Bone marrow (tissue), 2 donors: ENCODE measurements around the gene DDIT3.
A peak's percentile ranks its signal among the peaks of the same experiment; 100 is the strongest.

ENCODE experiments used
- DNase-seq, 2 donors: peaks; one replicate each; lab custom pipeline; 2025; lab: John Stamatoyannopoulos, UW

The DDIT3 gene

DNA sequence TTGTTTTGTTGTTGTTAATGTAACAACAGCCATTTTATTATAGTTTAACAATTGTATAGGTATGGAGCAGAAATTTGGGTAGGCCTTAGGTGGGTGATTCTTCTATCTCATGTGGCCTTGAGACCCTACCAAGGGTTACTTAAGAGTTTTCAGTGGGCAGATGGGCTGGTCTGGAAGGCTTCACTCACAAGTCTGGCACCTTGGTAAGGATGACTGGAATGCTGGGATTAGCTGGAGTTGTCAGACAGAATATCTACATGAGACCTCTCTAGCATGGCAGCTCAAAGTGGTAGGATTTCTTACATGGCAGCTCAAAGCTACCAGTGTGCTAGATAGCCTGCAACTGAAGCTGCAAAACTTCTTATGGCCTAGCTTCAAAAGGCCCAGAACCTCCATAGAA, 34.6 kb downstream of the DDIT3 start:
- no peak for DNase-seq

DNA sequence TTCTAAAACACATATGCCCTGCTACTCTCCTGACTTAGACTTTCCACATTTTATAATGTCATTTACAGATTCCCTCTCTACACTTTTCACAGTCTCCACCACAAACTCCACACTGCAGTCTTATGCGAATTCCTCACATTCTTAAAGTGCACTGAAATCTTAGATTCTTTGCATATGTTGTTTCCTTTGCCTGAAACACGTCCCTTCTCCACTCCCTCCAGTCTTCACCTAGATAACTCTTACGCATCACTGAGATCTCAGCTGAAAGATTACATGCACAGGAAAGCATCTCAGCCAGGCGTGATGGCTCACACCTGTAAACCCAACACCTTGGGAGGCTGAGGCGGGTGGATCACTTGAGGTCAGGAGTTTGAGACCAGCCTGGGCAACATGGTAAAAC, 36.8 kb downstream of the DDIT3 start:
- no peak for DNase-seq

DNA sequence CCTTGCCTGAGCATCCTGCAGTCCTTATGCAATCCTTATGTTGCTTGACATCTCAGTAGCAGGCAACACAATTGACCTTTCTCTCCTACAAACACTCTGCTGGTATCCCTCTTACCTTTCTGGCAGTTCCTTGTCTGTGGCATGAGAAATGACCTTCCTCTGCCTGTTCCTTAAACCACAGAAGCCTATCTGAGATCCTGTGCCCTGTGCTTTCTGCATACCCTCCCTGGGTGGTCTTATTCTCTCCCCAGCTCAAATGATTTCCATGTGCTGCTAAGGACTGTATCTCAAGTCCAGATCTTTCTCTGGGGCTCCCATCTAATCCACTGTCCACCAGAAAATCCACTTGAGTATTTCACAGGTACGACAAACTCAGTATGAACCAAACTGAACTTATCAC, 38.6 kb downstream of the DDIT3 start:
- no peak for DNase-seq

DNA sequence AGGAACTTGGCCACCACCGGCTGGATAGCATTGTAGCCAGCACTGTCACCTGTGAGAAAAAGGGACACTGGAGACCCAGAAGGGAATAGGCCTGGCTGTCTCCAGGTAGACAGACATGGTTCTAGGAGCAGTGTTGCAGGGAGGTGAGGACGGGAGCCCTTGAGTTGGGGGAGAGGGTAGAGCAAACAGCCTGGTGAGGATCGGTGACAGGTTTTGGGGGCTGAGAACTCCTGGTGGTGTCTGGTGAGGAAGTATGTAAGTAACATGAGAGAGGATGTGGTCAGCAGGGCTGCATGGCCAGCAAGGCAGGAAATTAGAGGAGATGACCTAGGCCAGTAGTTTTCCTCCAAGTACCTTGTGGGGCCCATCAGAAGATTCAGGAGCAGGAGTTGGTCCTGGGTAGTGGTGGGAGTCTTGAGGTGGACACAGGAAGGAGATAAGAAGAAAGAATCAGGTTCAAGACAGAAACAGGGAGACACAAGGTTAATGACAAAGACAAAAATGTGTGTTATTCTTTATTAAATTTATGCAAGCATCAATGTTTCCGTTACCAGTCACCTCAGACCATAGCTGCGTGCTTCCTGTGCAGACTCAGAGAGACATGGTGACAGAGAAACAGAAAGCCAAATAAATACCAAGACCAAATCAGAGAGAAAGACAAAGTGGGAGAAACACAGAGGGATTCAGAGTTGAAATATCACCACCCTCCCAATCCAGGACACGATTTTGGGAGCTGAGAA, 40.8 kb downstream of the DDIT3 start, which contains the start of gene ARHGAP9:
Gene ARHGAP9, minus strand, starts transcription at position 491 of the 740 bp plus-strand sequence. Its CDS starts 460 bp downstream, at position 31.
- peak in 1 of 2 donors; percentile 61 for DNase-seq

DNA sequence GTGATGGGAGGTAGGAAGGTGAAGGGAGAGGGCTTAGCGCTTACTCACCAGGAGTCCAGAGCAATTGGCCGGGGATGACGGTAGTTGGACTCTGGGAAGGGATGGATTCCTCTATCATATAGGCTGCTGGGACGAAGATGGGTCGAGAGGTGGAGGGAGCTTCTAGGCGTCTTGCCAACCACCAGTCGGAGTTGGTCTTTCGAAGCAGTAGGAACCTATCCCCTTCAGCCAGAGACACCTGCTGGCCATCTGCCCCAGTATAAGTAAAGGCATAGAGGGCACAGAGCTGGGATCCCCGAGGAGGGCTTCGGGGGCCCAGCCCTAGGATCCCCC, 41.3 kb downstream of the DDIT3 start:
- DNase-seq: no peak

DNA sequence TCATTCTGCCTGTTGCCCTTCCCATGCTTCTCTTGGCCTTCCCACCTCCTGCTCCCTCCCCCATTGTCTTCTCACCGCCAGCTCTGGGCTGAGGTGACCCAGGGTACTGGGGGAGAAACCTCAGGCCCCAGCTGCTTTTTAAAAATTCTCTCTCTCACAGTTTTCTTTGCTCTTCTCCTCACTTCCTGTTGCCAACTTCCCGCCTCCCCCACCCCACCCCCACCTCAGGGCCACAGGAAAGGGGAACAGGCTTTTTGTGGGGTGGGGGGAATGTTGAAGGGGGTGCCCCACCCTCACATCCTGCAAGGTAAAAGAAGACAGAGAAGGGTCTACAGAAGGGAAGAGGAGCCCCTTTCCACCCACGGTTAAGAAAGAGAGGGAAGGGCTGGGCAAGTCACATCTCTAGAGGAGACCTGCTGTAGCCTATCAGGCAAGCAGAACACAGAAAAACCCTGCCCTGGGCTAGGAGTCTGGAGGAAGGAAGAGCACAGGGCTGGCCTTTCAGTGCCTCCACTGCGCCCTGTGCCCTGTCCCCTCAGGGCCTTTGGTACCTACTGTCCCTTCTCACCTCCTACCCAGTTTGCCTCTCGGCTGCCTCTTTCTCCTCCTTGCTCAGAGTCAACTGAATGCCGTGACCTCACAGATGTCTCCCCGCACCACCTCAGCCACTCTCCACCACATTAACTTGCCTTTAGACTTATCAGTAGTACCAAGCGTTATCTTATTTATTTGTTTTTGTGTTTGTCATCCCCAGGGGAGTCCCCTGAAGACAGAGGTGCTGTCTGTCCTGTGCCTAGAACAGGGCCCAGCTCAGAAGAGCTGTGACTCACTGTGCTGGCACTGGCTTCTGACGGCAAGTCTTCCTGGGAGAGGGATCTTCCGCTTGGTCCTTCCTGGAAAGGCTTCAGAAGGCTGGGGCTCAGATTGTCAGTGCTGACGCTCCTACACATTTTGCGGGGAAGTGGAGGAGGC, 42.3 kb downstream of the DDIT3 start:
- DNase-seq: peak in 1 of 2 donors; percentile 15

DNA sequence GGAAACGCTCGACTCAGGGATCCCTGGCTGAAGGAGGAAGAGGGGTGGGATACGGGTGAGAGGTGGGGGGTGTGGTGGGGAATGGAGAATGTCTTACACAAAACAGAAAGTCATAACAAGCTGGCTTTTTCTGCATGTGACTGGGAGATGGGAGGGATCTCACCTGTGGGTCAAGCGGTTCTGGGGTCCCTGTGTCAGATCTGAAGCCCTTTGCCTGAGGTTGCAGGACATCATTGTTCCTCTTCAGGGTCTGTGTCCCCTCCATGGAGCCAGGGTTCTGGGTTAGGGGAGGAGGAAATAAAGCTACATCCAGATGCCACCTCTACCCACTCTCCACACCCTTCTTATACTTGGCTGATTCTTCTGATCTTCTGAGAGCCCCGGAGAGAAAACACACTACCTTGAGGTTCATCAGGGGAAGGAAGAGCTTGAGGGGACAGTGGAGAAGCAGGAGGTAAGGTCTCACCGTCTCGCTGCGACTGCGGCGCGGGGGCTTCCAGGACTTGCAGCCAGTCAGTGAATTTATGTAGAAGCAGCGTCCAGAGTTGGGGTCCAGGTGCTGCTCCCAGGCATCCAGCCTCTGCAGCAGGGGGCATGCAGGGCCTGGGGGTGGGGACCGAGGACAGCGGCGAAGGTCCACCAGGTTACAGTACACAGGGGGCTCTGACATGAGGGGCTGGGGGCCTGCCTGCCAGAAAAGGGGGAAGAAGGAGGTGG, 43.2 kb downstream of the DDIT3 start:
- DNase-seq: no peak

DNA sequence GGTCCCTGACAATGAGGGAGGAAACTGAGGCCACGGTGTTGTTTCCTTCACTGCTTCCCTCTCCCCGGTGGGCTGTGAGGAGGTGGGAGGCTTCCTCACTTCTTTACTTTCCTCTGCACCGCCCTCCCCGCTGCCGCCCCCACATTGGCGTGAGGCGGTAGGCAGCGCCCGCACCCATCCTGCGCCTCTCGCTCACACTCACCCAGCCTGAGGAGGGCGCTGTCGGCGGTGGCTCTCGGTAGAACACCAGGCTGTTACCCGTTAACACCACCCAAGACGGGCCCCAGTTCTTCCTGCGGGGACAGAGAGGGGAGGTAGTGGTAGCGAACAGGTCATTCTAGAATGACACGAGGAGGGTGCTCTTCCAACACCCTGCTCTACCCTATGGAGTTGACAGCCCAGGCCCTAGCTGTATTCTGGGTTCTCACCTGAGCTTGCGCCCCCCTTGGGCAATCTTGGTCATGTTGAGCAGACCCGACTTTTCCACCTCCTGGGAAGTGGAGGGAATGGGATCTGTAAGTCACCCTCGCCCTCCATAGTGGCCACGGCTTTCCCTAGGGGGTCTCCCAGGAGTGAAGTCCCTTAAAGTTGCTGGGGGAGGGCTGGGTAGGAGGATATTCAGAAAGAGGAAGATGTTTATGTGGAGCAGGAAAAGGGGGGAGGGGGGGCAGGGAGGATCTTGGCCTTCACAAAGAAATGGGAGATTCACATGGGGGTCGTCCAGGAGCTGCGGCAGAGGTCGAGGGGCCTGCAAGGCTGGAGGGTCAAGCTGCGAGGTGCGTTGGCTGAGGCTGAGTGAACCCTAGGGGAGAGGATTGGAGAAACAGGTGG, 43.9 kb downstream of the DDIT3 start:
- peak in 1 of 2 donors; percentile 42 for DNase-seq

DNA sequence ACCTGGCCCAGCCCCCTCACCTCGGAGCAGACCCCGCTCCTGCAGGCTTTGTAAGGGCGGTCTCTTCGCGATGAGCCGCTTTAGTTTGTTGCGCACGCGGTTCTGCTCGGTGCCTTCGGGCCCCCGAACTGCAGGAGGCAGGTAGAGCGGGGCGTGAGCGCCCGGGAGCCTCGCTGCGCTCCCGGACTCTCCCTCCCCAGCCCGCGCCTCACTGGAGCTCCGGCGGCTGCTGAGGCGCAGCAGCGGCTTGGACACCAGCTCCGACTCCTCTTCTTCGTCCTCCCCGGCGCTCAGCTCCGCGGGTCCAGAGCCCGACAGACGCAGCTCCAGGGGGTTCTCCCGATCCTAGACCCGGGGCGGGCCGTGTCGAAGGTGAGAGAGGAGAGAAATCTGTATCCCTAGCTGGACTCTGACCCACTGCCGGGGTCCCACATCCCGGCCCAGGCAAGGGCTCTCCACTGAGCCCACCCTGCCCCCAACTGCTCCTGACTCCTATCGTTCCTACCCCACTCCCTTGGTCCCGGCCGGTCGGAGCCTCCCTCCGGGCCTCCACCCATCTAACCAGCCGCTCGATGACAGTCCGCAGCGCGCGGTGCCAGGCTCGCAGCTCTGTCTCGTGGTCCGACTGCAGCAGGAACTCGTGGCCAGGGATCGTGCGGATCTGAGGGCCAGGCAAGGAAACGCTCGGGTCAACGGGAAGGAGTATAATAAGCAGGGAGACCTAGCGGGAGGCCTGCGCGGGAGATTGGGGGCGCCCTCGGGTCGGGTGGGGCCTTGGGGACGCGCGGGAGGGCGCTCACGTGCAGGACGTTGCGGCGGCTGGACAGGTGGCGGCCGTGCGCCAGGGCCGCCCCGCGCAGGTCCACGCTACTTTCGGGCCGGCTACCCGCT, 44.8 kb downstream of the DDIT3 start:
- no peak for DNase-seq

DNA sequence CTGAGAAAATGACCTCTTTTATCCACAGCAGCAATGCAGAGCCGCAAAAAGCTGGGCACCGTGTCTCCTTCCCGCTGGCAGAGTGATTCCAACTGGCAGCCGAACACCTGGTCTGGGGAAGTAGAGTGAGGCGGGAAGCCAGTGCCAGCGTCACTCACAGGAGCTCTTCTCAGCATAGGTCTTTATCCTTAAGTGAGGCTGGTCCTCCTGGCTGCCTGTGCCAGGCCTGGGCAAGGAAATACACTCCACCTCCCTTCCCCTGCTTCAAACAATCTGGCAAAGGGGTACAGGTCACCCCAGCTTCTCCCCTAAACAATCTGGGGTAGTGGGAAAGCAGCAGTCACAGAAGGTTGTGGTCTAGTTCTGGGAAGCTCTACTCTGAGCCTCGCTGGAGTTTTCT, 45.5 kb downstream of the DDIT3 start:
- DNase-seq: no peak

DNA sequence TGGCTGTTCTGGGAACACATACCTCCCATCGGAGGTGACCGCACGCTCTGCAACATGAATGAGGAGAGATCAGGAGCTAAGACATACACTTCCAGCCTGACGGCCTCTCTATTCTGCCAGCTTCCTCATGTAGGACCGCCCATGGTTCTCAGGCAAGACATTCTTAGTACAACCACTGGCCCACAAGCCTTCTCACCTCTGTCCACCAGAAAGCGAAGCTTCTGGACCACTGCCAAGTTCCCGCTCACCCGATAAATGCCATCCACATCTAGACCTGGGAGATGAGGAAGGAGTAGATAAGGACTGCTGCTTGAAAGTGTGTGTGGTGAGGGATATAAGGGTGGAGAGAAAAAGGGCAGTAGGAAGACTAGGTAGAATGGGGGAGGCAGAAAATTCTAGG, 45.9 kb downstream of the DDIT3 start:
- DNase-seq: no peak

DNA sequence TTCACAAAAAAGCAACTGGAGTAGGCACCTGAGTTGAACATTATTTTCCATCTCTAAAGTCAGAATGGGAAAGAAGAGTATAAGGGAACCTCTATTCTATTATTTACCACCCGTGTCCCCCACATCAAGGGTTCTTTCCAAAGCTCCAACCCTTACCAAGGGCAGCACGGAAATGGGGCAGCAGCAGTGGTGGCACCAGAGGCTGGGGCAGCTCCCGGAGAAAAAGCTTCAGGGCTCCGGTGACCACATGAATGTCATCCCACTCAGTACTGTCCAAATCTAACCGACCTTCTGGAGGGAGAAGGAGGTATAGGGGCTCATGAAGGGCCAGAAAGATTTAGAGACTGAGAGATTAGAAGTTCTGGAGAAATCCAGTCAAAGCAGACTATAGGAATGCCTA, 46.4 kb downstream of the DDIT3 start:
- DNase-seq: no peak

DNA sequence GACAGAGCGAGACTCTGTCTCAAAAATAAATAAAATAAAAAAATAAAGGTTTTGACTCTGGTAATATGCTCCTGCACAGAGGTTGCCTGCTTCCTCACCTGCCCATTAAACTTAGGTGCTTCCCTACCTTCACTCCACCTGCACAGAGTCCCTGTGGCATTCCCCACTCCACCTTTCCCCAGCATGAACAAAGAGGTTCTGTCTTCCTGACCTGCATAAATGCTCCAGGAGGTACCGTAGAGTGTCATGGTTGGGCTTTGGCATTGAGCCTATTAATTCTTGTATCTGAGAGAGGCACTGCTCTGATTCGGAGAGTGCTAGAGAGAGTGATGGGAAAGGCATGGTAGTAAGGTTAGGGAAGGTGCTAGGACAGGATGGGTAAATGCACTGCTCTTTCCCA, 46.9 kb downstream of the DDIT3 start:
- DNase-seq: no peak

DNA sequence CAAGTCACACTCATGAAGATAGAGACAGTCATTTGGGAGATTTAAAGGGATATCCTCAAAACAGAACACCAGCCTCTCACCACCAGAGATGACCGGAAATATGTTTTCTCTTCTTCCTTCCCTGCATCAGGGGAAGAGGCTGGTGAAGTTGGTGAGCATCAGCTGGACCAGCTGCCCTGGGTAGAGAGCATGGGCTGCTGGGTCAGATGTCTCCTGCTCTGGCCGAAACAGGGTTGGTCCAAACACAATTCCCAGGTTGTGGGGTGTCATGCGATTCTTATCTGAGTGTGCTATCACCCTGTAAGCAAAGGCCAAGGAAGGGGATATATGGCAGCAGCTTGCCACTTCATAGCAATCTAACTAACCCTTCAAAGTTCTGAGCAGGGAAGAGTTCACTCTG, 47.9 kb downstream of the DDIT3 start:
- DNase-seq: no peak

DNA sequence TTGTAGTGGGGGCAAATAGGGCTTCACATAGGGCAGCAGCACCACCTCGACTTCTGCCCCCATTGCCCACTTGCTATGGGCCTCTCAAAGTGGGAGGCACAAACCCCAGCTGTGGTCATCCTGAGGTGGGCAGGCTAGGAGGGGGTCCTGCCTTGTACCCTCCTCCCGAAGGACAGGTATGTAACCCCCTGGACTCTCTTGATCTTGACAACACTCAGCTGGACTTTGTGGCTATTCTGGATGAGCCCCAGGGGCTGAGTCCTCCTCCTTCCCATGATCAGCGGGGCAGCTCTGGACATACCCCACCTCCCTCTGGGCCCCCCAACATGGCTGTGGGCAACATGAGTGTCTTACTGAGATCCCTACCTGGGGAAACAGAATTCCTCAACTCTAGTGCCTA, 48.7 kb downstream of the DDIT3 start:
- no peak for DNase-seq

DNA sequence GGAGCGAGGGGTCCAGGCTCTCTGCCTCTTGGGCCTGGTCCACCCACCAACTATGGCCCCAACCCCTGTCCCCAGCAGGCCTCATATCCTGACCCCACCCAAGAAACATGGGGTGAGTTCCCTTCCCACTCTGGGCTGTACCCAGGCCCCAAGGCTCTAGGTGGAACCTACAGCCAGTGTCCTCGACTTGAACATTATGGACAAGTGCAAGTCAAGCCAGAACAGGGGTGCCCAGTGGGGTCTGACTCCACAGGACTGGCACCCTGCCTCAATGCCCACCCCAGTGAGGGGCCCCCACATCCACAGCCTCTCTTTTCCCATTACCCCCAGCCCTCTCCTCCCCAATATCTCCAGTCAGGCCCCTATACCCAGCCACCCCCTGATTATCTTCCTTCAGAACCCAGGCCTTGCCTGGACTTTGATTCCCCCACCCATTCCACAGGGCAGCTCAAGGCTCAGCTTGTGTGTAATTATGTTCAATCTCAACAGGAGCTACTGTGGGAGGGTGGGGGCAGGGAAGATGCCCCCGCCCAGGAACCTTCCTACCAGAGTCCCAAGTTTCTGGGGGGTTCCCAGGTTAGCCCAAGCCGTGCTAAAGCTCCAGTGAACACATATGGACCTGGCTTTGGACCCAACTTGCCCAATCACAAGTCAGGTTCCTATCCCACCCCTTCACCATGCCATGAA, 49.2 kb downstream of the DDIT3 start:
- no peak for DNase-seq

DNA sequence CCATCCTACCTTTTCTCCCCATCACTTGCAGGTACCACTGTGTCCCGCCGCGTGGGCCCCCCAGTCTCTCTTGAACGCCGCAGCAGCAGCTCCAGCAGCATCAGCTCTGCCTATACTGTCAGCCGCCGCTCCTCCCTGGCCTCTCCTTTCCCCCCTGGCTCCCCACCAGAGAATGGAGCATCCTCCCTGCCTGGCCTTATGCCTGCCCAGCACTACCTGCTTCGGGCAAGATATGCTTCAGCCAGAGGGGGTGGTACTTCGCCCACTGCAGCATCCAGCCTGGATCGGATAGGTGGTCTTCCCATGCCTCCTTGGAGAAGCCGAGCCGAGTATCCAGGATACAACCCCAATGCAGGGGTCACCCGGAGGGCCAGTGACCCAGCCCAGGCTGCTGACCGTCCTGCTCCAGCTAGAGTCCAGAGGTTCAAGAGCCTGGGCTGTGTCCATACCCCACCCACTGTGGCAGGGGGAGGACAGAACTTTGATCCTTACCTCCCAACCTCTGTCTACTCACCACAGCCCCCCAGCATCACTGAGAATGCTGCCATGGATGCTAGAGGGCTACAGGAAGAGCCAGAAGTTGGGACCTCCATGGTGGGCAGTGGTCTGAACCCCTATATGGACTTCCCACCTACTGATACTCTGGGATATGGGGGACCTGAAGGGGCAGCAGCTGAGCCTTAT, 49.9 kb downstream of the DDIT3 start:
- no peak for DNase-seq

DNA sequence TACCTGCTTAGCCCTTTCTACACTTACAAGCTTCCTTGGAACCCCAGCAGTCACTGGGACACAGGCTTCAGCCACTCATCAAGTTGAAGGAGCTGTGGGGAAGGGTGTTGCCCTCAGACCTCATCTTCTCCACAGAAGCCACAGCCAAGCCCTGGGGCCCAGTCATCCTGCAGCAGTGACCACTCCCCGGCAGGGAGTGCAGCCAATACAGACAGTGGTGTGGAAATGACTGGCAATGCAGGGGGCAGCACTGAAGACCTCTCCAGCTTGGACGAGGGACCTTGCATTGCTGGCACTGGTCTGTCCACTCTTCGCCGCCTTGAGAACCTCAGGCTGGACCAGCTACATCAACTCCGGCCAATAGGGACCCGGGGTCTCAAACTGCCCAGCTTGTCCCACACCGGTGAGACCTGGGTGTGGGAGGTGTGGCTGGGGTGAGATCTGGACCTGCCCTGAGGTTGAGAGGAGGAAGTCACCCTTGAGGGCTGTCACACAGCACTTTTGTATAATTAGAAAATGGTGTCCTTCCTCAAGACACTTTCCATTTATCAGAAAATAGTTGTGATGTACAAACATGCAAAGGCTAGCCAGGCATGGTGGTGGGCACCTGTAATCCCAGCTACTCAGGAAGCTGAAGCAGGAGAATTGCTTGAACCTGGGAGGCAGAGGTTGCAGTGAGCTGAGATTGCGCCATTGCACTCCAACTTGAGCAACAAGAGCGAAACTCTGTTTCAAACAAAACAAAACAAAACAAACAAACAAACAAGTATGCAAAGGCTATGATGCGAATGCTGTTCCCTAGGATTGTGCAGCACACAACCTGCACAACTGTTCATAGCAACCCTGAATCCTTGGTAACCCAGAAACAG, 50.8 kb downstream of the DDIT3 start:
- DNase-seq: no peak
